COR-L47 (cell line): ENCODE measurements around the gene MYEF2.
A peak's percentile ranks its signal among the peaks of the same experiment; 100 is the strongest.

Experiments used
- DNase-seq: peaks from one replicate; lab custom pipeline; 2025; lab: John Stamatoyannopoulos, UW

Gene MYEF2, protein sequence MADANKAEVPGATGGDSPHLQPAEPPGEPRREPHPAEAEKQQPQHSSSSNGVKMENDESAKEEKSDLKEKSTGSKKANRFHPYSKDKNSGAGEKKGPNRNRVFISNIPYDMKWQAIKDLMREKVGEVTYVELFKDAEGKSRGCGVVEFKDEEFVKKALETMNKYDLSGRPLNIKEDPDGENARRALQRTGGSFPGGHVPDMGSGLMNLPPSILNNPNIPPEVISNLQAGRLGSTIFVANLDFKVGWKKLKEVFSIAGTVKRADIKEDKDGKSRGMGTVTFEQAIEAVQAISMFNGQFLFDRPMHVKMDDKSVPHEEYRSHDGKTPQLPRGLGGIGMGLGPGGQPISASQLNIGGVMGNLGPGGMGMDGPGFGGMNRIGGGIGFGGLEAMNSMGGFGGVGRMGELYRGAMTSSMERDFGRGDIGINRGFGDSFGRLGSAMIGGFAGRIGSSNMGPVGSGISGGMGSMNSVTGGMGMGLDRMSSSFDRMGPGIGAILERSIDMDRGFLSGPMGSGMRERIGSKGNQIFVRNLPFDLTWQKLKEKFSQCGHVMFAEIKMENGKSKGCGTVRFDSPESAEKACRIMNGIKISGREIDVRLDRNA

DNA sequence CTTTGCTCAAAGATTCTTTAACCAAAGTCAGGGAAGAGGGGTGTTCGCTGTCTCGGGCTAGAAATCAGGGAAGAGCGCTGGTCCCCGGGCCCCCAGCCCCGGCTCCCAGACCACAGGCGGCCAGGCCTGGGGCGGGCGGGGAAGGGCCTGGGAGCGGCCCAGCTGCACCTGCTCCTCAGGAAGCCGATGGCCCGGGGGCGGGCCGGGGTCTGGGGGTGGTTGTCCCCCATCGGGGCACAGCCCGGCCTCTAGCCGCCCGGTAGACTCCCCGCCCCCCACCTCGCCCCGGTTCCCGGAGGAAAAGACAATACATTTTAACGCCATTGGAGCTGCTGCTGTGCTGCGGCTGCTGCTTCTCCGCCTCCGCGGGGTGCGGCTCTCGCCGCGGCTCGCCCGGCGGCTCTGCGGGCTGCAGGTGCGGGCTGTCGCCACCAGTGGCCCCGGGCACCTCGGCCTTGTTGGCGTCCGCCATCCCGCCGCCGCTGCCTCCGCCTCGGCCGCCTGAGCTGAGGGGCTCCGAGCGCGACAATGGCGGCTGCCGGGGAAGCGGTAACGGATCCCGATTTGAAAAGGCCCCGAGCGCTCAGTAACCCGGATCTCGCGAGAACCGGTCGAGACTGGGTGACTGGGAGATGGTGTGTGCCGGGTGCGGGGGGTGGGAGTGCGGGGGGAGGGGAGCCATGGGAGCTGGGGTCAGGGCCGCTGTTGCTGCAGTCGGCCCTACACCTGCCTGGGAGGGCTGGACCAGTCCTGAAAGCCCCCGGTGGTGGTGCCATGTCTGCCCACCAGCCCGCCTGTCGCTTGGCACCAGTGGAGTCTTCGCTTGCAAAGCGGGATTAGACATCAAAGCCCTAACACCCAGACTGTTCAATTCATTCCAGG lies at the start of gene MYEF2:
MYEF2 (minus strand) TSS at position 530 of the 882 bp plus-strand sequence; CDS start at position 472, 58 bp downstream.
- peak; percentile 89 for DNase-seq

DNA sequence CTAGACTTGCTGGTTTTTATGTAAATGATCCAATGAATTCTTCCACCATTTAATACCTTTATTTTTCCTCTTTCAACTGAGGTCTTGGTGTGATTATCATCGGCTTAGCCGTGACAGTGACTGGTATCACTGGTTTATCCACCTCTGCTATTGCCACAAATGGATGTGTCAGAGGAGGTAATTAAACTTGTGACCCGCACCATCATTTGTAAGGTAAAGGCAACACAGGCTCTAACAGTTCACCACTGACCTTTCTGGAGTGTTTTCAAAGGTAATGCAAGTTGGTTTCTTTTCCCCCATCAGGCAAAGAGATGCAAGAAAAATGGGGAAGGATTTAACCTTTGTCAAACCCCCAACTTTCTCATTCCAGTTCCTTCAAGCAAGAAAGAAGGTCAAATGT lies 47.7 kb upstream of the MYEF2 start:
- DNase-seq = no peak

DNA sequence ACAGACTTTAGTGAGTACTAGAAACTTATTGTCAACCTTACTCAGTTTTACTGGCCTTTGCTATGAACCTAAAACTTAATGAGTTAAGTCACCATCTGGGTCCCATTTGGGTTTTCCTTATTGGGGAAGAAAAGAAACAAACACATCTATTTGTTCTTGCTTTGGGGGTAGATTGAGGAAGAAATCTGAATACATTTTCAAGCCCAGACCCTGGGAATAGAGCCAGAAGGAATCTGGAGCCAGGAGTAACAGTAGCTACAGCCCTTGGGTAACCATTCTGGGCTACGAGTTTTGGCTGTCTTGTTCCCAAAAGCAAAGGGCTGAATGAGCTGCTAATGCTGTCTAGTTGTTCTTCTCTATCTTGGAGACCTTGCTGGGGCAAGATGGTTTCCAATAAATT lies 44.5 kb upstream of the MYEF2 start:
- no peak for DNase-seq

DNA sequence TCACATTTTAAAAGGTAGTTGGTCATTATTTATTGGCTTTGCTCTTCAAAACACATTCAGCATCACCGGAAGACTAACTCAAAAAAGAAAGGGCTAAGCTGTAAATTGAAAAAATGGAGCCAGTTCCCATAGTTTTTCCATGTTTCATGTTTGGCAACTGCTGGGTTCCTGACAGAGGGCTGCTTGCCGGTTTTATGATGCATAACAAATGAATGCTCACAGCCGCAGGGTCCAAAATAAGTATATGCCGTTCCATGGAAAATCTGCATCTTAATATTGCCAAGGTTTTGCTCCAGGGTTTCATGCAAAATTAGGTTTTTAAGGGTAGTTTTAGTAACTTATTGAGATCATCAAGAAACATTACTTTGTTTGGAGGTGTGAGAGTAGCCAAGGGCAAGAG lies 43.8 kb upstream of the MYEF2 start:
- DNase-seq = no peak

DNA sequence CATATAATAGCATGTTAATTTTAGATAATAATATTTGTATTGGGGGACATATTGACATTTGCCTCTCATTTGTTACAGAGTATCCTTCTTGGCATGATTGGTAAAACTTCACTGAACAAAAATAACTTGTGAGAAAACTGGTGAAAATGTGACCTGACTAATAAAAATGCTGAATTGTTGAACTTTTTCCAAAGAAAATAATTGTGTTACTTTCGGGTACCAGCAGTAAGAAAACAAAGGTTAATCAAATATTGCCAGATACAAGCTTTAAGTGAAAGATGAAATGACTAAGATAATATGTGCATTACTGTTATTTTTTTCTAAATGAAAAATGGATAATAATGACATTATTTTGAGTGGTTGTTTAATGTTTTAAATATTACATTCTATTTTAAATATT lies 43.2 kb upstream of the MYEF2 start:
- no peak for DNase-seq

DNA sequence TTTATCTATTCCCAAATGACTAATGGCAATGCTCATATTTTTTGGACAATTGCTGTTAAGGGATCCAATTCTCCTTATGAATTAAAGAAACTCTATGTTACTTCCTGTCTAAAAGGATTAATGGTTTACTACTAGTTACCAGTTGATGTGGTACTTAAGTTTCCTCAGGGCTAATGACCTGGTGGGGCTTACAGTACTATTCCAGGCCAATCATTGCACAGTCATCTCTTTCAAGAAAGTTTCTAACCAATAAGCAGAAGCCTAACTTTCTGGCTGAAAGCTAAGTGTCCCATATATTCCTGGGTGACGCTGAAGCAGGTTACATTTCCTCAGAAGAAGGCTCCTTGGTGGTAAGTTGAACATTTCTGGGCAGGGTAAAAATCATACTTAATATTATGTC lies 27.9 kb upstream of the MYEF2 start, which contains the start of gene SLC12A1:
SLC12A1 (plus strand) TSS at position 322 of the 400 bp plus-strand sequence. CDS start 1,418 bp downstream, outside the sequence.
- no peak for DNase-seq

DNA sequence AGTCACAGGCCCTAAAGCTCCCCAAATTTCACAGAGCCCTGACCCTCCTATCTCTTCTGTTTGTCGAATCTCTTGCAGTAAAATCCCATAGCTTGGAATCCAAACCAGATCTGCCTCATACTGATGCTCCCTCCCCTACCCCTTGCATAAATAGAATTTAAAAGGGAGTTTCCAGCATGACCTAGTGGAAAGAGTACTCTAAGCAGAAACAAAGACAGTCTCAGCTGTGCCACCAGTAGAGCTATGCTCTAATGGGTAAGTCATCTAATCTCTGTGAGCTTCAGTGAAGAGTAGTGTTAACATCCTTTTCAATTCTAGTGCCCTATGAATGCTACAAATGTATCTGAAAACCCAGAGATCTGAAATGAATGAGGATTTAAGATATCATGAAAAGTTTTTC lies 24.0 kb upstream of the MYEF2 start:
- no peak for DNase-seq

DNA sequence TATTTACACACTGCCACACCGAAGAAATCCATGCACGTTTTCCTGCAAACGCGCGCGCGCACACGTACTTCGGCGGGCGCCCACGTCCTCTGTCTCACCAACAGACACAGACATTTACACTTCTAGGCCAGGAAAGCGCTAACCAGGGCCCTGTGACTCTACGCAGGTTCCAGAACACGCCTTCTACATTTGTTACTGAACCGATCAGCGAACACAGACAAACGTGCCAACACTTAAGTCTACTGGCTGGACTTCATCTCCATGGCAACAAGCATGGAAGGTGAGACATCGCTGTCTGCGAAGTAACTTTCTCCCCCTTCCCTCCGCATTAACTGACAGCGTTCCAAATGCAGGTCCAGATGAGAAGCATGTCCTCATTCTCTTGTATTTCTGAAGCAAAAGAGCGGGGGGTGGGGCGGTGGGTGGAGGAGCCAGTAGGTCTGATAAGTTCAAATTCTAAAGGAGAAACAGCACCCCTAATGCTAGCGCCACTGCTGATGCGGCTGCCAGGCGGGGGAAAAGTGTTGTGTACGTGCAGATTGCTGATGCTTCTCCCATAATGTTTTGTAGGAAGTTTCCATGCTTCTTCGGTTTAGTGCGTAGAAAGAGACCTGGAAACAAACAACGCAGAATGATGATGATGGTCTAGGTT lies 13.6 kb upstream of the MYEF2 start, which contains the start of gene CTXN2:
CTXN2 (plus strand) TSS at position 92 of the 652 bp plus-strand sequence. CDS start 9,636 bp downstream, outside the sequence.
- peak; percentile 80 for DNase-seq

DNA sequence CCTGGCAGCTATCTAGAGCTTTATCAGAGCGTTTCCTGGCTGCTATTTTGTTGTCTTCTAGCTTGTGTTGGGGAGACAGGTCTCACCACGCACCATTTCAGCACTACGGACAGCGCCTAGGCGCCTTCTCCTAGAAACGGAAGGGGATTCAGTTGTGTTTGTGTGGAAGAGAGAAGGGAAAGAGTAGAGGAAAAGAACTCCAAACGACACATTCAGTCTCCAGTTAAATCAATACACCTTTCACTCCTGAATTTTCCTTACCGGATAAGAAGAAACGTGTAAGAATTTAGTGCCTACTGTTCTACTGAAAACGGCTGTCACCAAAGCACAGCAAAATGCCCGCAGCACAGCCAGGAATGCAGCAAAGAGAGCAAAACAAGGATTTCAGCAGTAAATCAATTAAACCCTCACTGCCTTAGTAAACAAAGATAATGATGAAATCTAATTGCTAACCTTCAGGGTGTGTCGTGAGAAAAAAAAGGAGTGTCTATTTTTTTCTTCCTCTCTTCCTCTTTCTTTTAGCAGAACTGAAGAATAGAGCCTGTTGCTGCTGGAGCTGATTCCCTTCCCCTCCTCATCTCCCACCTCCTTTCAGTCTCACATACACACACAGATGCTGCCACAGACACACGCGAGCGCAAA lies 13.0 kb upstream of the MYEF2 start:
- DNase-seq = no peak

DNA sequence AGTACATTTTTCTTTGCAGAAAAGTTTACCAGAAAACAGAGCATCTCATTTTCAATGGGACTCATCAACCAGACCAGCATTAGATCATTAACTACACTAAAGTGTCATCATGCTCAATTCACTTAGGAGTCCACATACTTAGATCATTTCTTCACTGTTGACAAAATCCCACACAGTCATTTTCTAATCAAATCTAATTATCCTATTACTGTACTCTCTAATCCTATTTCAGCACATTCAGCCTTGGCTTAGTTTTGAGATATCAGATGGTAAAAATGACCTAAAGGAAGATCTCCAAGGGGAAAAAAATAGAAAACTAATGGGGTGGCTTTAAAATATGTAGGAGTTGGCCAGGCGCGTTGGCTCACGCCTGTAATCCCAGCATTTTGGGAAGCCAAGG lies 8.2 kb upstream of the MYEF2 start:
- no peak for DNase-seq

DNA sequence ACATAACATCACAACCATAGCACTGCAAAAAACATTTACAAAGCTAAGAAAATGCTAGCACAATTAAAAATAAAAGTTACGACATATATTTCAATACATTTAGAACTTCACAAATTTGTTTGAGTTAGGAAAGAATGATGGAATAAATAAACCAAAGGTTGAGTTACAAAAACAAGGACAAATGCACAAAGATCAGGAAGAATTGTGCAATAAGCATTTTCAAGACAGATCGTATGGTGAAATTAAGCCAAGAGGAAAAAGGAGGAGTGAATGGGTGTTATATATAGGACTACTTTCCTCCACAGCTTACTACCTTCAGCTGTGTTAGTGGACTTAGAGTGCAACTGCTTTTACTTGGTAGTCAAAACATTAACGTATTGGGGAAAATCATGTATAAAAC lies 7.4 kb upstream of the MYEF2 start:
- no peak for DNase-seq

DNA sequence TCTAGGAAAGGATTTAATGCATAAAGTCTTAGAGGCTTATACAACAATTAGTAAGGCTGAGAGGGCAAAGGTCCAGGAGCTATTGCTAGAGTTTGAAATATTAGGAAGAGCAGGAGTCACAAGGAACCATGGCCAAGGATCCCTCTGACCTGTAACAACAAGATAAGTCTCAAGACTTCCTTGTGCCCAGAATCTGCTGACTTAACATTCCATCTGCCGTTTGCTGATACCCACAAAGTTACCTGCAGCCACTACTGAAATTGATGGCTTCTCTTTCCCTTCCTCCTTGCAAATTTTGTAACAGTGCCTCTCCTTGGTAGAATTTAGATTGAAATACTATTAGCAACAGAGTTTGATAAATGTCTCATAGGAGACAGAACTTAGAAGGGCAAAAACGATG lies 4.7 kb upstream of the MYEF2 start:
- DNase-seq = no peak

DNA sequence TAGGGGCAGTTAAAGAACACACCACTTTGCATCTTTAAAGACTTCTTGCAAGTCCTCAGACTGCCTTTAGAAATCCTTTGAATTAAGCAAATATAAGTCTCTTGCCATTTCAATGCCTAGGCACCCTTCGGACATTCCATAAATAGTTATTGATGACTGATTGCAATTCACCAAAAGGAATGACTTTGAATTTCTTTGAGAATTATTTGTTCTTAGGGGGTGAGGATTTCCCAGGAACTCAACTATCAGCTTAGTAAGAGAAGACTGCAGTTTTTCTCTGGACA lies 495 bp upstream of the MYEF2 start:
- DNase-seq = no peak

DNA sequence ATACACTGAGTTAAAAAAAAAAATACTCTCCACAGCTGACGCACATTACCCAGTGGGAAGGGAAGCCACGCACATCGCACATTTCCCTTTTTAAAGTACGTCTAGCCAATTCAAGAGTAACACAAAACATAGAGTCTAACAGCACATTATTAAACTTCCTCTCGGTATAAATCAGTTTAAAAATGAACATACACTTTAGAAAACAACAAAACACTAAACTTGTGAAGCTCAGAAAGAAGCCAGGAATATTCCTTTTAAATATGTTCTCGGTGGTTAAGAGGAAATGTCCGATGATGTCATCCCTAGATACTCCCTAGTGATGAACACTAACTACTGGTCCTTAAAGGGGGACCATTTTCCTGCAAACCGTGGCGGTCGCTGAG lies 721 bp downstream of the MYEF2 start:
- DNase-seq = peak; percentile 42

DNA sequence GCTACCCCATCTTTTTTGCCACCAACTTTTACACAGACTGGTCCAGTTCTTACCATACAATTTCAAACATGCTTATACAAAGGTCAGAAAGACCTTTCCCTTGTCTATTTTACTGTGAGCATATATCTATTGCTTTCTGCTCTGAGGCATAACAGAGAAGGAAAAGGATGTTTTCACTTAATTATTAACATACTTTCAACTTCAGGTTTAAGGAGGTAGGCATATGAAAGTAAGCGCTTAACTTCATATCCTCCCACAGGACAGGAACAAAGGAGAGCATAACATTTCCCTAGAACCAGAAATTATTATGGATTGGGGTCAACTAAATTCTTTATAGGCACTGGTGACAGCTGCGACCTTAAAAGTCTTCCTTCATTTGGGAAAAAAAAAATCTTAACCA lies 1.1 kb downstream of the MYEF2 start:
- DNase-seq = no peak

DNA sequence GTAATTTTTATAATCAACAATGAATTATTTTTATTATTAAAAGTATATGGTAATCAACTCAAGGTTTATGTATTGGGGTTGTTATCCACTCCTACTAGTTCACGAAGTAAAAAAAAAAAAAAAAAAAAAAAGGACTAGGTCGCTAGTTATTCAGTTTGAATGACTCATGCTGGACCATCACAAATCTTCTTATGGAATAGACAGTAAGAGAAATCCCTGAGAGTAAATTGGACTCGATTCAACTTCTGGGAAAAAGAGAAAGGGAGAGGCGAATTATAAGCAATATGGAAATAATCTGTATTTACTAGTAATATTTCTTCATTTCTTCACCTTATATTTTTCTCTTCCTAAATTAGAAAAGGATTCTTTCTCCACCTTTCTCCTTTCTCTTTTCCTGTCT lies 2.0 kb downstream of the MYEF2 start:
- DNase-seq = peak; percentile 2

DNA sequence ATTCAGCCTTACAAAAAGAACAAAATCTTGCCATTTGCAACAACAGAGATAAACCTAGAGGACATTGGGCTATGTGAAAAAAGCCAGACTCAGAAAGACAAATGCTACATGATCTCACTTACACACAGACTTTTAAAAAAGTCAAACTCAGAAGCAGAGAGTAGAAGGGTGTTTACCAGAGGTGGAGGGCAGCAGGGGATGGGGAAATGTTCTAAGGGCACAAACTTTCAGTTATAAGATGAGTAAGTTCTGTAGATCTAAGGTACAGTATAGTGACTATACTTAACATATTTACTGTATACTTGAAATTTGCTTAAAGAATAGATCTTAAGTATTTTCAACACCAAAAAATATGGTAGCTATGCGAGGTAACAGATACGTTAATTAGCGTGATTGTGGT lies 3.0 kb downstream of the MYEF2 start:
- DNase-seq = no peak

DNA sequence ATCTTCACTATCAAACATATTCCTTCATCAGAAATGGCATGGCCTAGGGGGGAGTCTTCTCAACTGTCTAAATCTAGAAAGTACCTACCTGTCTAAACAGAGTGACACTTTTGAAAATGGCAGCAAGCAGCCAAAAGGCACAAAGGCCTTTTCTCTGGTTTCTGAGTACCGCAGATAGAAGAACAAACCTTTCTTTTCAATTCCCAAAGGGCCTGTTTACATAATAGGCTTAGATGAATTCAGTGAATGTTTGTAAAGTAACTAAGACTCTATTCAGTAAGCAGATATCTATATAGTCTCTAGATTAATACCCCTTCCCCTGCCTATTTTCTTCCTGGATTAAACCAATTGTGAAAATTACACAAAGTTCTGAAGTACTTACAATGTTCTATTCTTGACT lies 7.1 kb downstream of the MYEF2 start:
- DNase-seq = no peak

DNA sequence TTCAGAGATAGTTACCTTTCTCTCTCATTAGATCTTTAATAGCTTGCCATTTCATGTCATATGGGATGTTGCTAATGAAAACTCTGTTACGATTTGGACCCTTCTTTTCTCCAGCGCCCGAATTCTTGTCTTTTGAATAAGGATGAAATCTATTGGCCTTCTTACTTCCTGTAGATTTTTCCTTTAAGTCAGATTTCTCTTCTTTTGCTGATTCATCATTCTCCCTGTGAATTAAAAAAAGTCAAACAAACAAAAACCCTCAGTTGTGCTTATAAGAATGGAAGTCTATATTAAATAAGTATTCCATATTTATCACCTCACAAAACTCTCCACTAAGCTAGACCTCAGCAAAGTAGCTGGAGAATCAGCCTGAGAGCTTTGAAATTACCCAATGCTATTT lies 9.5 kb downstream of the MYEF2 start:
- no peak for DNase-seq

DNA sequence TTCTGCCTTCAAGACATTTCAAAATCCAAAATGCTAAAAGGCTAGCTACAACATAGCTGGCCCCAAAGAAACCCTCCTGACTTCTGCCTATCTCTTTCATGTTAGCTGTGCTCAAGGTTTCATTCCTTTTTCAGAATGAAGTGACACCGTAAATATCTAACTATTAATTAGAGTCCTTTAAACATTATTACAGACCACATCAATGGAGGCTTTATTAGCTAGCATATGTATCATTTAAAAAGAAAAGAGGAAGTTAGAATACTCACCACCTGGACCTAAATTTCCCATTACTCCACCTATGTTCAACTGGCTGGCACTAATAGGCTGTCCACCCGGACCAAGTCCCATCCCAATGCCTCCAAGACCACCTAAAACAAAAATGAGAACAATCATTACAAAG lies 24.6 kb downstream of the MYEF2 start:
- no peak for DNase-seq

DNA sequence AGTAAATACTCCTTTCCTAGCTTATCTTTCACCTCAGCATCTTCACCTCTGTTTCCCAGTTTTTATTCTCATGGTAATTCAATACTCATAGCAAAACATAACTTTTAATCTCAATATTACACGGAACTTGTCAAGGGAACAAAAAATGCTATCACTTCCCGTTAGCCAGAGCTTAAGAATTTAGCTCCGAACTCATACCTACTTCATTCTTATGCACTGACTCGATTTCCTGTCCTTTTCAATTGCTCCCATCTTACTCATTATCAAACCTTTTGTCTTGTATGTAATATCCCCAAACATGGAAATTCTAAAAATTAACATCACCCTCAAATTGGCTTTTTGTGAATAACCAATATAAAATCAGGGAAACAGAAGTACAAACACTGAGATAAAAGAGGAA lies 28.2 kb downstream of the MYEF2 start:
- no peak for DNase-seq

DNA sequence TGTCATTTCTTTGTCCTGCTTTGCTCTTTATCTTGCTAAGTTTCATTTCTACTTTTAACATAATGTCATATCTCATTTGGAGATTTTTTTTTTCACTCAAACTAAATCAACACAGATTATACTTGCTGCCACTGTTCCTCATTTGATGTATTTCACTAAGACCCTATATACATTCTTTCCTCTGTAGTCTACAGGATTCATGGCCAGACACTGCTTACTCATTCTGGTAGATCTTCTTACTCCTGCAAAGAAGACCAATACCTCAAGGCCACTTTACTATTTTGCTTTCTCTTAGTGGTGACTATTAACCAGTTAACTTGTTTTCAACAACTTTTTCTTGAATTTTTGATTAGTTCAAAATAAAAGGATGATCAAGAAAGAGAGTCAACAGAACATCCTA lies 30.7 kb downstream of the MYEF2 start:
- DNase-seq = no peak
